OCI-LY3 (cell line): ENCODE results near the gene USP3.

ENCODE experiments used
- H2AFZ ChIP-seq: fragments of 200-600, 300-600 bp; shearing (Covaris generic); 2 replicates; pipeline ENCODE4 v1.6.0; 2014; ENCODE audit warnings: antibody characterized with exemption, low read depth, low read length
- H3K27ac ChIP-seq: fragments of 200-600, 300-600 bp; sonication (generic); 2 replicates; pipeline ENCODE4 v1.5.1; 2014; ENCODE audit warnings: mild to moderate bottlenecking, low read length, moderate library complexity, mixed read lengths
- H3K27me3 ChIP-seq: fragments of 200-600, 300-600 bp; sonication (generic); 2 replicates; pipeline ENCODE4 v1.6.1; 2014; ENCODE audit warnings: low read depth, low read length, mixed read lengths
- H3K36me3 ChIP-seq: fragments of 200-600, 300-600 bp; sonication (generic); replicated peaks from 2 replicates; pipeline ENCODE3; 2014; ENCODE audit warnings: low read depth, low read length, mixed read lengths
- H3K4me1 ChIP-seq: fragments of 300-600, 200-600 bp; sonication (generic); 2 replicates; pipeline ENCODE4 v1.6.1; 2014; ENCODE audit warnings: low read length, mixed read lengths
- H3K4me2 ChIP-seq: fragments of 200-600, 300-600 bp; sonication (generic); 2 replicates; pipeline ENCODE4 v1.6.1; 2014; ENCODE audit warnings: low read length, mixed read lengths
- H3K4me3 ChIP-seq: fragments of 300-600, 200-600 bp; sonication (generic); 2 replicates; pipeline ENCODE4 v1.5.1; 2014; ENCODE audit warnings: antibody characterized with exemption, mild to moderate bottlenecking, low read length, moderate library complexity
- H3K79me2 ChIP-seq: fragments of 300-600, 200-600 bp; shearing (Covaris generic); 2 replicates; pipeline ENCODE4 v1.6.1; 2014; ENCODE audit warnings: mild to moderate bottlenecking, low read length, mixed read lengths
- H3K9ac ChIP-seq: fragments of 300-600, 200-600 bp; shearing (Covaris generic); 2 replicates; pipeline ENCODE4 v1.6.0; 2014; ENCODE audit warnings: mild to moderate bottlenecking, low read length, moderate library complexity
- H3K9me3 ChIP-seq: fragments of 200-600, 300-600 bp; shearing (Covaris generic); 2 replicates; pipeline ENCODE4 v1.6.1; 2014; ENCODE audit warnings: low read length, mixed read lengths; ENCODE audit not compliant: insufficient read depth
- H4K20me1 ChIP-seq: fragments of 200-600, 300-600 bp; sonication (generic); 2 replicates; pipeline ENCODE4 v1.6.1; 2016; ENCODE audit warnings: low read length, mixed read lengths; ENCODE audit not compliant: insufficient read depth
- EZH2phosphoT487 ChIP-seq: fragments of 200-600 bp; shearing (Covaris generic); IDR thresholded peaks from 2 replicates; pipeline ENCODE4 v1.6.1; 2018; ENCODE audit warnings: antibody characterized with exemption, mixed run types, low read depth
- TF ChIP-seq, protein P1 (sequence below): fragments of 200-600, 300-600 bp; sonication (generic); IDR thresholded peaks from 2 replicates; pipeline ENCODE4 v1.5.1; 2014; ENCODE audit warnings: antibody characterized with exemption, low read length, low read depth

The USP3 gene

DNA sequence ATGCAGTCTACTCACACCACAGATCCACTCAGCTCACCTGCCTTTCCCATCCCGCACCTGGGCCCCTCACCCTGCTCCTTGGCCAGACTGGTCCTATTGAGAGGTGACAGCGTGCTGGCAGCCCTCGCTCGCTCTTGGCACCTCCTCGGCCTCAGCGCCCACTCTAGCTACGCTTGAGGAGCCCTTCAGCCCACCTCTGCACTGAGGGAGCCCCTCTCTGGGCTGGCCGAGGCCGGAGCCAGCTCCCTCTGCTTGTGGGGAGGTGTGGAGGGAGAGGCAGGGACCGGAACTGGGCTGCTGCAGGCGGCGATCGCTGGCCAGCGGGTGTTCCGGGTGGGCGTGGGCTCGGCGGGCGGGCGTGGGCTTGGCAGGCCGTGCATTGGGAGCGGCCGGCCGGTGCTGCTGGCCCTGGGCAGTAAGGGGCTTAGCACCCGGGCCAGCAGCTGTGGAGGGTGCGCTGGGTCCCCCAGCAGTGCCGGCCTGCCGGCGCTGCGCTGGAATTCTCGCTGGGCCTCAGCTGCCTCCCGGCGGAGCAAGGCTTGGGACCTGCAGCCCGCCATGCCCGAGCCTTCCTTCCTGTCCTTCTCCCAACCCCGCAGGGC lies 45.5 kb upstream of the USP3 start:
- H4K20me1 ChIP-seq: no peaks in the 10 kb centered on the region
- H3K36me3 ChIP-seq: no peaks in the 10 kb centered on the region
- H2AFZ ChIP-seq: no peak overlapping the region
- no peak overlapping the region for H3K27ac ChIP-seq
- H3K9ac ChIP-seq: no peak overlapping the region
- no peak overlapping the region for H3K4me2 ChIP-seq
- no peaks in the 10 kb centered on the region for H3K79me2 ChIP-seq
- H3K4me1 ChIP-seq: peaks cover 7% of the 10 kb centered on the region; the same call in 1 of the 2 replicates
- TF ChIP-seq, protein P1, sequence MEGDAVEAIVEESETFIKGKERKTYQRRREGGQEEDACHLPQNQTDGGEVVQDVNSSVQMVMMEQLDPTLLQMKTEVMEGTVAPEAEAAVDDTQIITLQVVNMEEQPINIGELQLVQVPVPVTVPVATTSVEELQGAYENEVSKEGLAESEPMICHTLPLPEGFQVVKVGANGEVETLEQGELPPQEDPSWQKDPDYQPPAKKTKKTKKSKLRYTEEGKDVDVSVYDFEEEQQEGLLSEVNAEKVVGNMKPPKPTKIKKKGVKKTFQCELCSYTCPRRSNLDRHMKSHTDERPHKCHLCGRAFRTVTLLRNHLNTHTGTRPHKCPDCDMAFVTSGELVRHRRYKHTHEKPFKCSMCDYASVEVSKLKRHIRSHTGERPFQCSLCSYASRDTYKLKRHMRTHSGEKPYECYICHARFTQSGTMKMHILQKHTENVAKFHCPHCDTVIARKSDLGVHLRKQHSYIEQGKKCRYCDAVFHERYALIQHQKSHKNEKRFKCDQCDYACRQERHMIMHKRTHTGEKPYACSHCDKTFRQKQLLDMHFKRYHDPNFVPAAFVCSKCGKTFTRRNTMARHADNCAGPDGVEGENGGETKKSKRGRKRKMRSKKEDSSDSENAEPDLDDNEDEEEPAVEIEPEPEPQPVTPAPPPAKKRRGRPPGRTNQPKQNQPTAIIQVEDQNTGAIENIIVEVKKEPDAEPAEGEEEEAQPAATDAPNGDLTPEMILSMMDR: no peak
- no peak for TF ChIP-seq EZH2phosphoT487
- no peaks in the 10 kb centered on the region for H3K9me3 ChIP-seq
- H3K4me3 ChIP-seq: no peak overlapping the region
- H3K27me3 ChIP-seq: no peaks in the 10 kb centered on the region; the same call in 1 of the 2 replicates

DNA sequence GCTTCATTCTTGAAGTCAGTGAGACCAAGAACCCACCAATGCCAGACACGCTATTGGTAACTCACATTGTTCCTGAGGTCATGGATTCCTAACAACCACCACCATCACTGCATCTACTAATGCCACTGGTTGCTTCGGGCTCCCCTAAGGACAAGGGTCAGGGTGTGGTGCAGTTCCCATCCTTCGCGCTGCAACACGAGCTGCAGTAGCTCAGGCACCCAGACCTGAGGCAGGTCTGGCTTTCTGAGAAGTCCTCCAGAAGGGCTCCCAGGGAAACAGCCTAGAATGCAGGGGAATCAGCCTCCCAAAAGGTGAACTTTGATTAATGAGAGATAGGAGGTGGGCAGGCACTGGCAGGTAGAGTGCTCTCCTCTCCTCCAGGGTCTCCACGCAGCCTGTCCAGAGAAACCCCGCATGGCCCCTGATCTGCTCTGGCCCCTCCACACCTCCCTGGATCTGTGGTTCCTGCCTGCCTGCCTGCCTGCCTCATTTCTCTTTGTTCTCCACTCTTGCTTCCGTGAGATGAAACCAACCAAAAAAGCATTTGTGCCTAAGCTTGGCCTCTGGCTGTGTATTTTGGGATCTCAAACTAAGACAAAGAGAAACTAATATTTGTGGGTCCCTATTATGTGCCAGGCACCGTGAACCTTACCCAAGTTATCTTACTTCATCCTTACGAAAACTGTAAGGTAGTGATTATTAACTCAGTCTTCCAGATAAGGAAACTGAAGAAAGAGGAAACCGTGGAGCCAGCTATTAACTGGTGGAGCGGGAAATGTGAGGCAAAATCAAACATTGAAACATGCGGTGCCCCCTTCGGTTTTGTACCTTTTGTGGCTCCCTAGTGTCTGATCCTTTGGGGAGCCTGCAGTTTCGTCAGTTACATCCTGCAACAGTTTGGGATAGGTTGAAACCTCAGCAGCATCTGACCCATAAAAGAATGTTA lies 43.9 kb upstream of the USP3 start:
- Histone ChIP-seq H3K4me3 (no peak overlapping the region), H3K9ac (no peak overlapping the region), H3K36me3 (no peaks in the 10 kb centered on the region), H4K20me1 (no peaks in the 10 kb centered on the region), H2AFZ (no peak overlapping the region), H3K79me2 (no peaks in the 10 kb centered on the region), H3K27me3 (no peaks in the 10 kb centered on the region; the same call in 1 of the 2 replicates), H3K9me3 (no peaks in the 10 kb centered on the region), H3K27ac (no peak overlapping the region), H3K4me1 (peaks cover 7% of the 10 kb centered on the region; the same call in 1 of the 2 replicates), H3K4me2 (no peak overlapping the region)
- TF ChIP-seq, protein P1: no peak
- TF ChIP-seq EZH2phosphoT487: no peak

DNA sequence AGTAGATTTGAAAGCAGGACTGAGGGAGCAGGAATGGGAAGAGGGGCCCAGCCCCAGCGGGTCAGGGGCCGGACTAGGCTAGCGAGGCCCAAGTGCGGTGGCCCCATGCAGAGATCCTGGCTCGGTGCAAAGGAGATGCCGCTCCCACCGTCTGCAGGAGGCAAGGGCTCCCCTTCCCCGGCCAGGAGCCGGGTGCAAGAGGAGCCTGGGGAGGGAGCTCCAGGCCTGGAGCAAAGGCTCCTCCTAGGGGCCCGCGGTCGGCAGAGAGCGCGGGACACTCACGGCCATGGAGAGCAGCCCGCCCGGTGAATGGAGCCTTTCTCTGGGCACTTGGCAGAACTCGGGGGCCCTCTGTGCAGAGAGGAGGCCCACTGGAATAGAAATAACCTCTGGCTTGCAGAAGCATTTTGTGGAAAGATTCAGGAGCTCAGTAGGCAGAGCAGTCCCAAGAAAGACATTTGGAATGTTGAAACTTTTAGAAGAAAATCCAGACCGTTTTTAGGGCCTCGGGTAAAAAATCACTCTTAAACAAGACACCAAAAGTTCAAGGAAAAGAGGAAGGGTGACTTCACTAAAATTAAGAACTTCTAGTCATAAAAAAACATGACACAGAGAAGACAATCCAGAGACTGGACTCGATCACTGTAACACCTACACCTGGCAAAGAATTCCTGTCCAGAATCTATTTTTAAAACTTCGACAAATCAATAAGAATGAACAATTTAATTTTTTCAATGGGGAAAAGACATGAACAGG lies 43.0 kb upstream of the USP3 start:
- Histone ChIP-seq H3K9me3 (no peaks in the 10 kb centered on the region), H3K79me2 (no peaks in the 10 kb centered on the region), H3K27ac (no peak overlapping the region), H2AFZ (no peak overlapping the region), H3K36me3 (no peaks in the 10 kb centered on the region), H3K9ac (no peak overlapping the region), H3K4me3 (no peak overlapping the region), H3K27me3 (no peaks in the 10 kb centered on the region; the same call in 1 of the 2 replicates), H4K20me1 (no peaks in the 10 kb centered on the region), H3K4me2 (no peak overlapping the region), H3K4me1 (peaks cover 6% of the 10 kb centered on the region)
- TF ChIP-seq EZH2phosphoT487: no peak
- TF ChIP-seq, protein P1: no peak
